Retinal pigment epithelial cell (primary cell): Measurements from ENCODE around the gene TK2.

Experiments used
- DNase-seq: peaks from one replicate; pipeline ENCODE4 v3.0.0-alpha.2; 2010; ENCODE audit warnings: low read depth
- H3K4me3 ChIP-seq: 2 replicates; pipeline ENCODE4 v1.5.1; 2011; ENCODE audit warnings: mild to moderate bottlenecking, low read length, control low read depth, moderate library complexity
- CTCF ChIP-seq: conservative IDR thresholded peaks from 2 replicates; pipeline ENCODE4 v1.5.1; 2011; ENCODE audit warnings: low read depth, low read length, control low read depth, inconsistent platforms

TK2 gene

GRCh38 chr16:66523861-66524354 lies 26.0 kb downstream of the TK2 start:
- DNase-seq, result no peak
- H3K4me3 ChIP-seq, result no peak overlapping the region
- TF ChIP-seq CTCF, result no peak

- no peak overlapping the region for H3K4me3 ChIP-seq
- DNase-seq, result no peak
- TF ChIP-seq CTCF, result no peak
These were observed 26.9 kb downstream of the TK2 start for GRCh38 chr16:66522816-66523590.

GRCh38 chr16:66521951-66522771 lies 27.8 kb downstream of the TK2 start:
- H3K4me3 ChIP-seq, result no peak overlapping the region
- DNase-seq, result peak; percentile 98
- TF ChIP-seq CTCF, result no peak

- DNase-seq, result no peak
- no peak for TF ChIP-seq CTCF
- no peak overlapping the region for H3K4me3 ChIP-seq
These were observed 28.6 kb downstream of the TK2 start for GRCh38 chr16:66521252-66521713.

GRCh38 chr16:66520406-66521170 lies 29.3 kb downstream of the TK2 start:
- no peak for TF ChIP-seq CTCF

GRCh38 chr16:66519482-66520373 lies 30.2 kb downstream of the TK2 start:
- no peak overlapping the region for H3K4me3 ChIP-seq
- no peak for TF ChIP-seq CTCF
- no peak for DNase-seq

More at GRCh38 chr16:66520406-66521170, 29.3 kb downstream of the TK2 start:
- no peak for DNase-seq
- no peak overlapping the region for H3K4me3 ChIP-seq
